ENCODE measurements around the gene CPLX1.
"Not testable (repeated sequence)": the region's sequence is repeated elsewhere in the genome, so short reads cannot be mapped to it uniquely, and the experiment has no call there.

The CPLX1 gene

GRCh38 chr4:740656-741282, 85.2 kb downstream of the CPLX1 start:
- Histone ChIP-seq H3K36me3 (ENCODE audit: control insufficient read depth in 2 of 2, insufficient read depth in 2 of 2, low read length in 2 of 2) (peaks cover 10 to 12% of the 10 kb centered on the region in 2 donors), H3K27ac (ENCODE audit: low read length) (no peak overlapping the region), H3K4me3 (ENCODE audit: low read length in 2 of 2) (no peak overlapping the region), H3K9me3 (ENCODE audit: control insufficient read depth in 2 of 2, low read length in 2 of 2) (no peaks in the 10 kb centered on the region), H3K27me3 (ENCODE audit: control insufficient read depth in 1 of 2, insufficient read depth in 2 of 2, low read length in 2 of 2) (no peaks in the 10 kb centered on the region), H3K9ac (ENCODE audit: low read length in 2 of 2) (peak overlapping the region in 1 of 2 donors; percentile 2), H3K4me1 (ENCODE audit: control insufficient read depth, insufficient read depth, low read length) (no peaks in the 10 kb centered on the region)

- Histone ChIP-seq H3K27me3 (ENCODE audit: control insufficient read depth in 1 of 2, insufficient read depth in 2 of 2, low read length in 2 of 2) (no peaks in the 10 kb centered on the region), H3K4me3 (ENCODE audit: low read length in 2 of 2) (no peak overlapping the region), H3K4me1 (ENCODE audit: control insufficient read depth, insufficient read depth, low read length) (no peaks in the 10 kb centered on the region), H3K9ac (ENCODE audit: low read length in 2 of 2) (no peak overlapping the region), H3K36me3 (ENCODE audit: control insufficient read depth in 2 of 2, insufficient read depth in 2 of 2, low read length in 2 of 2) (peaks cover 14% of the 10 kb centered on the region in 2 donors), H3K9me3 (ENCODE audit: control insufficient read depth in 2 of 2, low read length in 2 of 2) (no peaks in the 10 kb centered on the region), H3K27ac (ENCODE audit: low read length) (no peak overlapping the region)
These were observed 85.9 kb downstream of the CPLX1 start for GRCh38 chr4:740011-740410.

- no peaks in the 10 kb centered on the region for H3K27me3 ChIP-seq (ENCODE audit: control insufficient read depth in 1 of 2, insufficient read depth in 2 of 2, low read length in 2 of 2)
- no peak overlapping the region for H3K27ac ChIP-seq (ENCODE audit: low read length)
- peaks cover 18 to 19% of the 10 kb centered on the region in 2 donors for H3K36me3 ChIP-seq (ENCODE audit: control insufficient read depth in 2 of 2, insufficient read depth in 2 of 2, low read length in 2 of 2)
- H3K4me1 ChIP-seq (ENCODE audit: control insufficient read depth, insufficient read depth, low read length), result no peaks in the 10 kb centered on the region
- H3K4me3 ChIP-seq (ENCODE audit: low read length in 2 of 2), result no peak overlapping the region
- no peak overlapping the region for H3K9ac ChIP-seq (ENCODE audit: low read length in 2 of 2)
- no peaks in the 10 kb centered on the region for H3K9me3 ChIP-seq (ENCODE audit: control insufficient read depth in 2 of 2, low read length in 2 of 2)
These were observed 86.4 kb downstream of the CPLX1 start for GRCh38 chr4:739569-739968.

GRCh38 chr4:738781-739280, 87.1 kb downstream of the CPLX1 start:
- no peaks in the 10 kb centered on the region for H3K9me3 ChIP-seq (ENCODE audit: control insufficient read depth in 2 of 2, low read length in 2 of 2)
- H3K4me1 ChIP-seq (ENCODE audit: control insufficient read depth, insufficient read depth, low read length), result no peaks in the 10 kb centered on the region
- H3K9ac ChIP-seq (ENCODE audit: low read length in 2 of 2), result no peak overlapping the region
- peaks cover 23 to 24% of the 10 kb centered on the region in 2 donors for H3K36me3 ChIP-seq (ENCODE audit: control insufficient read depth in 2 of 2, insufficient read depth in 2 of 2, low read length in 2 of 2)
- H3K27me3 ChIP-seq (ENCODE audit: control insufficient read depth in 1 of 2, insufficient read depth in 2 of 2, low read length in 2 of 2), result no peaks in the 10 kb centered on the region
- H3K27ac ChIP-seq (ENCODE audit: low read length), result no peak overlapping the region
- no peak overlapping the region for H3K4me3 ChIP-seq (ENCODE audit: low read length in 2 of 2)

- peaks cover 32 to 39% of the 10 kb centered on the region in 2 donors for H3K36me3 ChIP-seq (ENCODE audit: control insufficient read depth in 2 of 2, insufficient read depth in 2 of 2, low read length in 2 of 2)
- not testable (repeated sequence) for H3K4me3 ChIP-seq (ENCODE audit: low read length in 2 of 2); H3K9me3 ChIP-seq (ENCODE audit: control insufficient read depth in 2 of 2, low read length in 2 of 2); H3K27ac ChIP-seq (ENCODE audit: low read length); H3K9ac ChIP-seq (ENCODE audit: low read length in 2 of 2); H3K27me3 ChIP-seq (ENCODE audit: control insufficient read depth in 1 of 2, insufficient read depth in 2 of 2, low read length in 2 of 2); H3K4me1 ChIP-seq (ENCODE audit: control insufficient read depth, insufficient read depth, low read length)
These were observed 89.4 kb downstream of the CPLX1 start for GRCh38 chr4:736561-736960.

- Histone ChIP-seq H3K4me1 (ENCODE audit: control insufficient read depth, insufficient read depth, low read length) (no peaks in the 10 kb centered on the region), H3K36me3 (ENCODE audit: control insufficient read depth in 2 of 2, insufficient read depth in 2 of 2, low read length in 2 of 2) (peaks cover 38 to 41% of the 10 kb centered on the region in 2 donors), H3K27ac (ENCODE audit: low read length) (no peak overlapping the region), H3K9me3 (ENCODE audit: control insufficient read depth in 2 of 2, low read length in 2 of 2) (no peaks in the 10 kb centered on the region), H3K27me3 (ENCODE audit: control insufficient read depth in 1 of 2, insufficient read depth in 2 of 2, low read length in 2 of 2) (no peaks in the 10 kb centered on the region), H3K4me3 (ENCODE audit: low read length in 2 of 2) (no peak overlapping the region), H3K9ac (ENCODE audit: low read length in 2 of 2) (no peak overlapping the region)
These were observed 90.3 kb downstream of the CPLX1 start for GRCh38 chr4:735583-735982.

Measured in stomach smooth muscle (tissue), 2 donors.